GM23338 (cell line): ENCODE measurements around the gene VPS39. TPM values are rescaled to one million over a fixed set of nuclear protein-coding genes. Genes with fewer than 3 reads are reported as not detected.

Source experiments
- ATAC-seq: fragments of 200-7000 bp; cut with Tn5 transposase; 3 replicates; pipeline ENCODE4 v1.9.1; 2020
- DNase-seq: peaks from one replicate; pipeline ENCODE4 v3.0.0-alpha.2; 2015; ENCODE audit warnings: low spot score
- H2AFZ ChIP-seq: fragments of 200-600 bp; sonication (generic); 2 replicates; pipeline ENCODE4 v1.8.0; 2016; ENCODE audit warnings: antibody characterized with exemption, mild to moderate bottlenecking, moderate library complexity
- H3F3A ChIP-seq: fragments of 200-600 bp; sonication (generic); replicated peaks from 2 replicates; pipeline ENCODE4 v1.8.0; 2017; ENCODE audit warnings: antibody characterized with exemption, mixed run types, low read depth
- H3K27ac ChIP-seq: fragments of 200-600 bp; sonication (generic); 2 replicates; pipeline ENCODE4 v1.6.1; 2016; ENCODE audit warnings: low read depth
- H3K27me3 ChIP-seq: fragments of 200-600 bp; sonication (generic); 2 replicates; pipeline ENCODE4 v1.8.0; 2016; ENCODE audit warnings: mild to moderate bottlenecking, mixed run types, moderate library complexity; ENCODE audit not compliant: insufficient read depth
- H3K36me3 ChIP-seq: fragments of 200-600 bp; sonication (generic); 2 replicates; pipeline ENCODE4 v1.8.0; 2016; ENCODE audit warnings: mild to moderate bottlenecking; ENCODE audit not compliant: insufficient read depth
- H3K4me1 ChIP-seq: fragments of 200-600 bp; sonication (generic); 2 replicates; pipeline ENCODE4 v1.8.0; 2016; ENCODE audit warnings: mild to moderate bottlenecking, moderate library complexity; ENCODE audit not compliant: insufficient read depth
- H3K4me2 ChIP-seq: fragments of 200-600 bp; sonication (generic); 2 replicates; pipeline ENCODE4 v1.7.1; 2017; ENCODE audit warnings: mixed run types
- H3K4me3 ChIP-seq: fragments of 200-600 bp; sonication (generic); 2 replicates; pipeline ENCODE4 v1.6.1; 2016; ENCODE audit warnings: mixed run types
- H3K79me2 ChIP-seq: fragments of 200-600 bp; sonication (generic); replicated peaks from 2 replicates; pipeline ENCODE4 v1.8.0; 2017; ENCODE audit warnings: mild to moderate bottlenecking; ENCODE audit not compliant: insufficient read depth
- H3K9me2 ChIP-seq: fragments of 200-600 bp; sonication (generic); 2 replicates; pipeline ENCODE4 v1.8.0; 2017; ENCODE audit not compliant: insufficient read depth
- H4K20me1 ChIP-seq: fragments of 200-600 bp; sonication (generic); replicated peaks from 2 replicates; pipeline ENCODE4 v1.8.0; 2017; ENCODE audit warnings: mild to moderate bottlenecking; ENCODE audit not compliant: insufficient read depth
- H3K27ac Mint-ChIP-seq: 2 replicates; pipeline ENCODE4 v1.8.0; 2020; ENCODE audit warnings: inconsistent platforms, mild to moderate bottlenecking, moderate library complexity, mixed read lengths
- H3K27me3 Mint-ChIP-seq: 3 replicates; pipeline ENCODE4 v1.8.0; 2022; ENCODE audit warnings: low read depth, mild to moderate bottlenecking, moderate library complexity, mixed read lengths, inconsistent platforms; ENCODE audit not compliant: insufficient read depth, poor library complexity
- H3K36me3 Mint-ChIP-seq: 3 replicates; pipeline ENCODE4 v1.8.0; 2021; ENCODE audit warnings: low read depth, mild to moderate bottlenecking, inconsistent platforms, moderate library complexity, mixed read lengths
- H3K4me1 Mint-ChIP-seq: 3 replicates; pipeline ENCODE4 v1.8.0; 2020; ENCODE audit warnings: mild to moderate bottlenecking, inconsistent platforms, mixed read lengths
- H3K4me3 Mint-ChIP-seq: 3 replicates; pipeline ENCODE4 v1.8.0; 2021; ENCODE audit warnings: moderate library complexity, mild to moderate bottlenecking, inconsistent platforms, mixed read lengths
- H3K9me3 Mint-ChIP-seq: 3 replicates; pipeline ENCODE4 v1.8.0; 2020; ENCODE audit warnings: moderate library complexity, mild to moderate bottlenecking, inconsistent platforms, mixed read lengths
- CREB1 ChIP-seq: fragments of 250-450 bp; sonication (Bioruptor Pico); IDR thresholded peaks from 2 replicates; pipeline ENCODE4 v1.5.0; 2020; ENCODE audit warnings: low read depth, mild to moderate bottlenecking, moderate library complexity
- EZH2 ChIP-seq: fragments of 200-600 bp; sonication (generic); IDR thresholded peaks from one replicate; pipeline ENCODE4 v1.8.0; 2017; ENCODE audit warnings: antibody characterized with exemption, mild to moderate bottlenecking, low read depth; ENCODE audit not compliant: unreplicated experiment
- EZH2phosphoT487 ChIP-seq: fragments of 200-600 bp; sonication (generic); IDR thresholded peaks from one replicate; pipeline ENCODE4 v1.8.1; 2018; ENCODE audit warnings: antibody characterized with exemption; ENCODE audit not compliant: unreplicated experiment
- JUNB ChIP-seq: IDR thresholded peaks from one replicate; pipeline ENCODE4 v1.6.1; 2016; ENCODE audit warnings: antibody characterized with exemption; ENCODE audit not compliant: unreplicated experiment
- NANOG ChIP-seq: IDR thresholded peaks from 2 replicates; pipeline ENCODE4 v1.6.1; 2016; ENCODE audit warnings: antibody characterized with exemption, borderline replicate concordance
- POLR2AphosphoS5 ChIP-seq: IDR thresholded peaks from 2 replicates; pipeline ENCODE4 v1.6.1; 2016; ENCODE audit warnings: antibody characterized with exemption, low read depth
- STAT1 ChIP-seq: IDR thresholded peaks from one replicate; pipeline ENCODE4 v1.6.1; 2016; ENCODE audit warnings: antibody characterized with exemption; ENCODE audit not compliant: unreplicated experiment
- ZNF114 ChIP-seq: fragments of 250-450 bp; sonication (Bioruptor Pico); IDR thresholded peaks from 2 replicates; pipeline ENCODE4 v1.5.0; 2020; ENCODE audit warnings: mild to moderate bottlenecking, moderate library complexity
- ZNF331 ChIP-seq: fragments of 250-450 bp; sonication (Bioruptor Pico); IDR thresholded peaks from 2 replicates; pipeline ENCODE4 v1.5.0; 2020; ENCODE audit warnings: low read depth, mild to moderate bottlenecking, moderate library complexity
- polyA plus RNA-seq: library from polyadenylated mRNA; unstranded; fragments of >200 nt; fragmentation: Nextera tagmentation; extraction: Ambion mirVana; gene quantifications from 2 replicates; pipeline ENCODE4 v1.2.1, GENCODE V29; 2016
- total RNA-seq: library from RNA; depleted of rRNA; stranded (reverse); fragments of >200 nt; shearing (Covaris generic); gene quantifications from 2 replicates; pipeline ENCODE4 v1.2.3, GENCODE V29; 2014
- TF ChIP-seq, protein P1 (sequence below): fragments of 250-450 bp; sonication (Bioruptor Pico); IDR thresholded peaks from 2 replicates; pipeline ENCODE4 v1.5.0; 2020; ENCODE audit warnings: mild to moderate bottlenecking, moderate library complexity
- TF ChIP-seq, protein P2 (sequence below), 2 experiments: fragments of 200-600 bp in 1 of 2; sonication (generic) in 1 of 2; conservative IDR thresholded peaks; 2 replicates each; pipeline versions ENCODE4 v1.5.1 to v1.6.1; 2016 to 2017; ENCODE audit warnings: antibody characterized with exemption in 2 of 2, low read depth in 2 of 2, mild to moderate bottlenecking in 2 of 2, moderate library complexity in 1 of 2
- TF ChIP-seq, protein P3 (sequence below): IDR thresholded peaks from one replicate; pipeline ENCODE4 v1.6.1; 2018; ENCODE audit warnings: antibody characterized with exemption; ENCODE audit not compliant: unreplicated experiment
- TF ChIP-seq, protein P4 (sequence below): IDR thresholded peaks from 2 replicates; pipeline ENCODE4 v1.6.1; 2016; ENCODE audit warnings: antibody characterized with exemption

VPS39 gene
- total and polyA plus RNA-seq, 2 experiments from 2014 or later = 14.9 to 45.1 TPM

DNA sequence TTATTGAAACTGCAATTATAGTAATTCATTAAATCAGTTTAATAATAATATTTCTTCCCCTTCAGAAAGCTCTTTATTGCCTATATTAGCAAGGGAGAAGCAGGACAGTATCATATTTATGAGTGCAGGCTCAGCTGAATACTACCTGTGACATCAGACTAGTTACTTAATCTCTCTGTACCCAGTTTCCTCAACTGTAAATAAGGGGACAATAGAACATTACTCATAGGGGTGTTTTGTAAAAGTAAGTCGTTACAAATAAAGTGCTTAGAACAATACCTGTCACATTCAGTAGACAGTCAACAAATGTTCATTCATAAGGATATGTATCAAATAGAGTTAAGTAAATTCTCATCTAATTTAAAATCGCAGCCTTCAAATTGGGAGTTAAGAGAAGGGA is 12.1 kb upstream of the VPS39 start:
- Histone ChIP-seq H3K36me3 (peaks cover 34% of the 10 kb centered on the region; the same call in 1 of the 2 replicates), H3K79me2 (no peaks in the 10 kb centered on the region), H3K4me3 (no peak overlapping the region), H2AFZ (no peak overlapping the region), H3K4me1 (no peaks in the 10 kb centered on the region), H3K4me2 (no peak overlapping the region), H3K27ac (no peak overlapping the region), H4K20me1 (0 out of 2 replicates have a peak, but pooled peaks cover 2% of the 10 kb centered on the region), H3F3A (no peaks in the 10 kb centered on the region), H3K9me2 (no peaks in the 10 kb centered on the region), H3K27me3 (no peaks in the 10 kb centered on the region)
- TF ChIP-seq EZH2 (no peak), ZNF331 (CRISPR knock-in tag) (no peak), POLR2AphosphoS5 (no peak), STAT1 (no peak), EZH2phosphoT487 (no peak), NANOG (no peak), JUNB (no peak), ZNF114 (CRISPR knock-in tag) (no peak), CREB1 (CRISPR knock-in tag) (no peak)
- TF ChIP-seq, protein P1, sequence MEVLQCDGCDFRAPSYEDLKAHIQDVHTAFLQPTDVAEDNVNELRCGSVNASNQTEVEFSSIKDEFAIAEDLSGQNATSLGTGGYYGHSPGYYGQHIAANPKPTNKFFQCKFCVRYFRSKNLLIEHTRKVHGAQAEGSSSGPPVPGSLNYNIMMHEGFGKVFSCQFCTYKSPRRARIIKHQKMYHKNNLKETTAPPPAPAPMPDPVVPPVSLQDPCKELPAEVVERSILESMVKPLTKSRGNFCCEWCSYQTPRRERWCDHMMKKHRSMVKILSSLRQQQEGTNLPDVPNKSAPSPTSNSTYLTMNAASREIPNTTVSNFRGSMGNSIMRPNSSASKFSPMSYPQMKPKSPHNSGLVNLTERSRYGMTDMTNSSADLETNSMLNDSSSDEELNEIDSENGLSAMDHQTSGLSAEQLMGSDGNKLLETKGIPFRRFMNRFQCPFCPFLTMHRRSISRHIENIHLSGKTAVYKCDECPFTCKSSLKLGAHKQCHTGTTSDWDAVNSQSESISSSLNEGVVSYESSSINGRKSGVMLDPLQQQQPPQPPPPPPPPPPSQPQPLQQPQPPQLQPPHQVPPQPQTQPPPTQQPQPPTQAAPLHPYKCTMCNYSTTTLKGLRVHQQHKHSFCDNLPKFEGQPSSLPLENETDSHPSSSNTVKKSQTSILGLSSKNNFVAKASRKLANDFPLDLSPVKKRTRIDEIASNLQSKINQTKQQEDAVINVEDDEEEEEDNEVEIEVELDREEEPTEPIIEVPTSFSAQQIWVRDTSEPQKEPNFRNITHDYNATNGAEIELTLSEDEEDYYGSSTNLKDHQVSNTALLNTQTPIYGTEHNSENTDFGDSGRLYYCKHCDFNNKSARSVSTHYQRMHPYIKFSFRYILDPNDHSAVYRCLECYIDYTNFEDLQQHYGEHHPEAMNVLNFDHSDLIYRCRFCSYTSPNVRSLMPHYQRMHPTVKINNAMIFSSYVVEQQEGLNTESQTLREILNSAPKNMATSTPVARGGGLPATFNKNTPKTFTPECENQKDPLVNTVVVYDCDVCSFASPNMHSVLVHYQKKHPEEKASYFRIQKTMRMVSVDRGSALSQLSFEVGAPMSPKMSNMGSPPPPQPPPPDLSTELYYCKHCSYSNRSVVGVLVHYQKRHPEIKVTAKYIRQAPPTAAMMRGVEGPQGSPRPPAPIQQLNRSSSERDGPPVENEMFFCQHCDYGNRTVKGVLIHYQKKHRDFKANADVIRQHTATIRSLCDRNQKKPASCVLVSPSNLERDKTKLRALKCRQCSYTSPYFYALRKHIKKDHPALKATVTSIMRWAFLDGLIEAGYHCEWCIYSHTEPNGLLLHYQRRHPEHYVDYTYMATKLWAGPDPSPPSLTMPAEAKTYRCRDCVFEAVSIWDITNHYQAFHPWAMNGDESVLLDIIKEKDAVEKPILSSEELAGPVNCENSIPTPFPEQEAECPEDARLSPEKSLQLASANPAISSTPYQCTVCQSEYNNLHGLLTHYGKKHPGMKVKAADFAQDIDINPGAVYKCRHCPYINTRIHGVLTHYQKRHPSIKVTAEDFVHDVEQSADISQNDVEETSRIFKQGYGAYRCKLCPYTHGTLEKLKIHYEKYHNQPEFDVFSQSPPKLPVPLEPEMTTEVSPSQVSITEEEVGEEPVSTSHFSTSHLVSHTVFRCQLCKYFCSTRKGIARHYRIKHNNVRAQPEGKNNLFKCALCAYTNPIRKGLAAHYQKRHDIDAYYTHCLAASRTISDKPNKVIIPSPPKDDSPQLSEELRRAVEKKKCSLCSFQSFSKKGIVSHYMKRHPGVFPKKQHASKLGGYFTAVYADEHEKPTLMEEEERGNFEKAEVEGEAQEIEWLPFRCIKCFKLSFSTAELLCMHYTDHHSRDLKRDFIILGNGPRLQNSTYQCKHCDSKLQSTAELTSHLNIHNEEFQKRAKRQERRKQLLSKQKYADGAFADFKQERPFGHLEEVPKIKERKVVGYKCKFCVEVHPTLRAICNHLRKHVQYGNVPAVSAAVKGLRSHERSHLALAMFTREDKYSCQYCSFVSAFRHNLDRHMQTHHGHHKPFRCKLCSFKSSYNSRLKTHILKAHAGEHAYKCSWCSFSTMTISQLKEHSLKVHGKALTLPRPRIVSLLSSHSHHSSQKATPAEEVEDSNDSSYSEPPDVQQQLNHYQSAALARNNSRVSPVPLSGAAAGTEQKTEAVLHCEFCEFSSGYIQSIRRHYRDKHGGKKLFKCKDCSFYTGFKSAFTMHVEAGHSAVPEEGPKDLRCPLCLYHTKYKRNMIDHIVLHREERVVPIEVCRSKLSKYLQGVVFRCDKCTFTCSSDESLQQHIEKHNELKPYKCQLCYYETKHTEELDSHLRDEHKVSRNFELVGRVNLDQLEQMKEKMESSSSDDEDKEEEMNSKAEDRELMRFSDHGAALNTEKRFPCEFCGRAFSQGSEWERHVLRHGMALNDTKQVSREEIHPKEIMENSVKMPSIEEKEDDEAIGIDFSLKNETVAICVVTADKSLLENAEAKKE (CRISPR knock-in tag) = no peak
- TF ChIP-seq, protein P2, sequence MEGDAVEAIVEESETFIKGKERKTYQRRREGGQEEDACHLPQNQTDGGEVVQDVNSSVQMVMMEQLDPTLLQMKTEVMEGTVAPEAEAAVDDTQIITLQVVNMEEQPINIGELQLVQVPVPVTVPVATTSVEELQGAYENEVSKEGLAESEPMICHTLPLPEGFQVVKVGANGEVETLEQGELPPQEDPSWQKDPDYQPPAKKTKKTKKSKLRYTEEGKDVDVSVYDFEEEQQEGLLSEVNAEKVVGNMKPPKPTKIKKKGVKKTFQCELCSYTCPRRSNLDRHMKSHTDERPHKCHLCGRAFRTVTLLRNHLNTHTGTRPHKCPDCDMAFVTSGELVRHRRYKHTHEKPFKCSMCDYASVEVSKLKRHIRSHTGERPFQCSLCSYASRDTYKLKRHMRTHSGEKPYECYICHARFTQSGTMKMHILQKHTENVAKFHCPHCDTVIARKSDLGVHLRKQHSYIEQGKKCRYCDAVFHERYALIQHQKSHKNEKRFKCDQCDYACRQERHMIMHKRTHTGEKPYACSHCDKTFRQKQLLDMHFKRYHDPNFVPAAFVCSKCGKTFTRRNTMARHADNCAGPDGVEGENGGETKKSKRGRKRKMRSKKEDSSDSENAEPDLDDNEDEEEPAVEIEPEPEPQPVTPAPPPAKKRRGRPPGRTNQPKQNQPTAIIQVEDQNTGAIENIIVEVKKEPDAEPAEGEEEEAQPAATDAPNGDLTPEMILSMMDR (conservative IDR thresholded peaks at IDR 0.05; ENCODE audit: low read depth in 2 of 2) = no peak
- TF ChIP-seq, protein P3, sequence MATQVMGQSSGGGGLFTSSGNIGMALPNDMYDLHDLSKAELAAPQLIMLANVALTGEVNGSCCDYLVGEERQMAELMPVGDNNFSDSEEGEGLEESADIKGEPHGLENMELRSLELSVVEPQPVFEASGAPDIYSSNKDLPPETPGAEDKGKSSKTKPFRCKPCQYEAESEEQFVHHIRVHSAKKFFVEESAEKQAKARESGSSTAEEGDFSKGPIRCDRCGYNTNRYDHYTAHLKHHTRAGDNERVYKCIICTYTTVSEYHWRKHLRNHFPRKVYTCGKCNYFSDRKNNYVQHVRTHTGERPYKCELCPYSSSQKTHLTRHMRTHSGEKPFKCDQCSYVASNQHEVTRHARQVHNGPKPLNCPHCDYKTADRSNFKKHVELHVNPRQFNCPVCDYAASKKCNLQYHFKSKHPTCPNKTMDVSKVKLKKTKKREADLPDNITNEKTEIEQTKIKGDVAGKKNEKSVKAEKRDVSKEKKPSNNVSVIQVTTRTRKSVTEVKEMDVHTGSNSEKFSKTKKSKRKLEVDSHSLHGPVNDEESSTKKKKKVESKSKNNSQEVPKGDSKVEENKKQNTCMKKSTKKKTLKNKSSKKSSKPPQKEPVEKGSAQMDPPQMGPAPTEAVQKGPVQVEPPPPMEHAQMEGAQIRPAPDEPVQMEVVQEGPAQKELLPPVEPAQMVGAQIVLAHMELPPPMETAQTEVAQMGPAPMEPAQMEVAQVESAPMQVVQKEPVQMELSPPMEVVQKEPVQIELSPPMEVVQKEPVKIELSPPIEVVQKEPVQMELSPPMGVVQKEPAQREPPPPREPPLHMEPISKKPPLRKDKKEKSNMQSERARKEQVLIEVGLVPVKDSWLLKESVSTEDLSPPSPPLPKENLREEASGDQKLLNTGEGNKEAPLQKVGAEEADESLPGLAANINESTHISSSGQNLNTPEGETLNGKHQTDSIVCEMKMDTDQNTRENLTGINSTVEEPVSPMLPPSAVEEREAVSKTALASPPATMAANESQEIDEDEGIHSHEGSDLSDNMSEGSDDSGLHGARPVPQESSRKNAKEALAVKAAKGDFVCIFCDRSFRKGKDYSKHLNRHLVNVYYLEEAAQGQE = no peak
- TF ChIP-seq, protein P4, sequence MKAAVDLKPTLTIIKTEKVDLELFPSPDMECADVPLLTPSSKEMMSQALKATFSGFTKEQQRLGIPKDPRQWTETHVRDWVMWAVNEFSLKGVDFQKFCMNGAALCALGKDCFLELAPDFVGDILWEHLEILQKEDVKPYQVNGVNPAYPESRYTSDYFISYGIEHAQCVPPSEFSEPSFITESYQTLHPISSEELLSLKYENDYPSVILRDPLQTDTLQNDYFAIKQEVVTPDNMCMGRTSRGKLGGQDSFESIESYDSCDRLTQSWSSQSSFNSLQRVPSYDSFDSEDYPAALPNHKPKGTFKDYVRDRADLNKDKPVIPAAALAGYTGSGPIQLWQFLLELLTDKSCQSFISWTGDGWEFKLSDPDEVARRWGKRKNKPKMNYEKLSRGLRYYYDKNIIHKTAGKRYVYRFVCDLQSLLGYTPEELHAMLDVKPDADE = no peak
- Mint-ChIP-seq H3K9me3 (no peaks in the 10 kb centered on the region), H3K27me3 (no peaks in the 10 kb centered on the region), H3K4me3 (no peak overlapping the region), H3K4me1 (no peaks in the 10 kb centered on the region), H3K36me3 (peaks cover 67% of the 10 kb centered on the region; the same call in 2 of the 3 replicates), H3K27ac (no peak overlapping the region)
- DNase-seq (no peak), ATAC-seq (no peak)
